H1 (cell line): Measurements from ENCODE around the gene AGPAT3. TPM values are rescaled to one million over a fixed set of nuclear protein-coding genes. Genes with fewer than 3 reads are reported as not detected.

Experiments
- CREB1 ChIP-seq: IDR thresholded peaks from 2 replicates; pipeline ENCODE4 v1.6.1; 2012; ENCODE audit warnings: inconsistent platforms
- HDAC6 ChIP-seq: IDR thresholded peaks from one replicate; pipeline ENCODE4 v1.7.1; 2012; ENCODE audit warnings: low read depth, mild to moderate bottlenecking, inconsistent platforms, low read length, moderate library complexity
- SP1 ChIP-seq: IDR thresholded peaks from 2 replicates; pipeline ENCODE4 v1.6.1; 2011; ENCODE audit warnings: low read depth, low read length
- polyA plus RNA-seq, 7 experiments: library from polyadenylated mRNA; depleted of rRNA in 3 of 7; stranded (reverse) in 5 of 7; unstranded in 2 of 7; fragments of >200 nt in 5 of 7; fragments of 200-250 nt in 2 of 7; gene quantifications; 1 replicate in 5 of 7; 2 replicates in 1 of 7; 4 replicates in 1 of 7; pipeline versions ENCODE4 v1.2.1 to v1.2.3, GENCODE V29; 2011 to 2013; ENCODE audit warnings: missing spikeins in 2 of 7, mixed read lengths in 2 of 7
- total RNA-seq: library from RNA; stranded (reverse); fragmentation: NEBNext Ultra II Directional; extraction: Animal tissue kit (Norgen Biotek cat#: 25700); gene quantifications from 2 replicates; pipeline ENCODE4 v1.2.1, GENCODE V29; 2021

AGPAT3 gene
- total and polyA plus RNA-seq, 2 of the 8 experiments (the other 6 are each of a cell fraction or from before 2014, with no cell fraction given) = 5.8 to 7.3 TPM

DNA sequence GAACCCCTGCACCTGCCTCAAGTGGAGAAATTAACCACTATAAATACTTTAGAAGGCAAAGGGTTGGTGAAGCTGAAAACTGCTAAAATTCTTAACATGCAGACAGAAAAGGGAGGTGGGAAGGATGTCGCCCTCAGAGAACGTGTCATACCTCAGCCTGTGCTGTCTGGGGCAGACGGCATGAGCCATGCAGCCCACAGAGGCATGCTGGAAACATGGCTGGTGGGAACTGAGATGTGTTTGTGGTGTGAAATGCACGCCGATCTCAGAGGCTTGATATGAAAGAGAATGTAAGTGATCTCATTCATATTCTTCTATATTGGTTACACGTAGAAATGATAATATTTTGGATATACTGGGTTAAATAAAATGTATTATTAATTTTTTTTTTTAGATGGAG, 16.3 kb downstream of the AGPAT3 start (continued):
- no peak for TF ChIP-seq SP1
- TF ChIP-seq CREB1 = no peak
- no peak for TF ChIP-seq HDAC6
